Ovary (tissue), 9 donors: ENCODE results near the gene ADAMTS6. TPM values are rescaled to one million over a fixed set of nuclear protein-coding genes. Genes with fewer than 3 reads are reported as not detected.

ENCODE experiments used
- DNase-seq, 5 donors: peaks; one replicate each; pipeline ENCODE4 v3.0.0-alpha.2; 2019 to 2020
- H3K27ac ChIP-seq, 2 donors: fragments of 200-600 bp; one replicate each; pipeline versions ENCODE4 v1.5.1 to v1.8.0; 2019 to 2022
- H3K27me3 ChIP-seq: fragments of 200-600 bp; one replicate; pipeline ENCODE4 v1.8.0; 2022
- H3K36me3 ChIP-seq: fragments of 200-600 bp; sonication (generic); one replicate; pipeline ENCODE4 v1.5.1; 2019
- H3K4me1 ChIP-seq: one replicate; pipeline ENCODE4 v1.8.1; 2013; ENCODE audit warnings: mild to moderate bottlenecking, moderate library complexity; ENCODE audit not compliant: insufficient read depth
- H3K4me3 ChIP-seq: fragments of 200-600 bp; sonication (generic); one replicate; pipeline ENCODE4 v1.5.1; 2017
- H3K9me3 ChIP-seq, 2 donors: fragments of 200-600 bp in 1 of 2; sonication (generic) in 1 of 2; one replicate each; pipeline versions ENCODE4 v1.5.1 to v1.8.1; 2013 to 2019; ENCODE audit warnings: mild to moderate bottlenecking in 1 of 2, moderate library complexity in 1 of 2
- EP300 ChIP-seq: sonication (generic); formaldehyde crosslinking; IDR thresholded peaks from one replicate; pipeline ENCODE4 v1.6.1; 2017; ENCODE audit warnings: antibody characterized with exemption
- POLR2A ChIP-seq: fragments of 450-650 bp; IDR thresholded peaks from one replicate; pipeline ENCODE4 v1.6.1; 2017; ENCODE audit warnings: antibody characterized with exemption, mild to moderate bottlenecking, moderate library complexity
- whole genome bisulfite sequencing, 3 donors: extraction: QIAGEN DNeasy Blood & Tissue Kit in 1 of 3; methylation state at CpG; one replicate each; pipeline versions ENCODE4 v1.1.5 to v1.1.7; 2013 to 2017; 5-methylcytosine and 5-hydroxymethylcytosine counted together
- intact Hi-C, 4 donors: fragments of 100-400 bp; cut with DNase I; formaldehyde crosslinking; loops; one replicate each; pipeline versions ENCODE4 v1.11.0 to v1.15.1; 2022 to 2023
- polyA plus RNA-seq, 2 donors: library from polyadenylated mRNA; stranded (reverse); fragments of 200-250 nt in 1 of 2; fragments of 350-450 nt in 1 of 2; fragmentation: Illumina TruSeq in 1 of 2; extraction: RNeasy Lipid Tissue Mini Kit (QIAGEN cat#74804) in 1 of 2; gene quantifications; one replicate each; pipeline ENCODE4 v1.2.3, GENCODE V29; 2013 to 2014
- total RNA-seq, 7 donors: library from RNA; depleted of rRNA in 2 of 7; stranded (reverse); fragments of >200 nt in 2 of 7; fragmentation: NEBNext Ultra II Directional in 3 of 7; extraction: Animal tissue kit (Norgen Biotek cat#: 25700) in 3 of 7; gene quantifications; one replicate each; pipeline versions ENCODE4 v1.1.0 to v1.2.4, GENCODE V29; 2016 to 2023
- TF ChIP-seq, protein P1 (sequence below), 3 donors: fragments of 450-650 bp in 2 of 3; fragments of 200-600 bp in 1 of 3; IDR thresholded peaks; one replicate each; pipeline versions ENCODE4 v1.5.1 to v1.8.0; 2016 to 2022; ENCODE audit warnings: antibody characterized with exemption in 3 of 3, mild to moderate bottlenecking in 1 of 3
- donor health status: DM: no; HTN: no; CAD: no; lungs with moderate emphysema.
- donor health status: DM: no; HTN: no; CAD: no.
- donor health status: Bipolar disorder and iron deficiency.
- donor health status: DM: yes; HTN: yes; CAD: no.
- donor health status: DM: no; HTN: no; CAD: no.
- donor health status: DM: yes; HTN: yes; CAD: no.

ADAMTS6 gene
- total and polyA plus RNA-seq, 9 donors: 0.96 to 7.2 (median 2.2) TPM

DNA sequence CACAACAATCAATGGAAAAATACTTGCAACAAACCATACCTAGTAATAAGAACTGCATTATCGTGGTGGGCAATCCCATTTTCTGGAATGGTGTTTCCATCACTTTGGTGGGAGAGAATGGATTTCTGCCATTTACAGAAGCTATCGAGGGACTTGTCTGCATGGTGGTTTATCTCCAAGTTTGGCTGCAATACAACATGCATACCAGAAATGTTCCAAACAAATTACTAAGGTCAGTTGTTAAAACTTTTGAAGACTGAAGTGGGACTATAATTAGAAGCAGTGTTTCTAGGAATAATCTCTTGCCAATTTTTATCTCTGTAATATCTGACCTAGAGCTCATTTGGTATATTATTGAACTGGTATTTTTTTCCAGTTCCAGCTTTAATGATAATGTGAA, 30.3 kb downstream of the ADAMTS6 start:
- intact Hi-C loops: no loop called here
- Histone ChIP-seq H3K36me3 (no peaks in the 10 kb centered on the region), H3K4me3 (no peak overlapping the region), H3K27ac (no peak overlapping the region), H3K27me3 (no peaks in the 10 kb centered on the region), H3K9me3 (no peaks in the 10 kb centered on the region), H3K4me1 (no peaks in the 10 kb centered on the region)
- WGBS, 3 donors: 30 to 43% (median 35%) methylated on average over 2 of the region's 2 CpGs
- no peak for DNase-seq
- TF ChIP-seq, protein P1, sequence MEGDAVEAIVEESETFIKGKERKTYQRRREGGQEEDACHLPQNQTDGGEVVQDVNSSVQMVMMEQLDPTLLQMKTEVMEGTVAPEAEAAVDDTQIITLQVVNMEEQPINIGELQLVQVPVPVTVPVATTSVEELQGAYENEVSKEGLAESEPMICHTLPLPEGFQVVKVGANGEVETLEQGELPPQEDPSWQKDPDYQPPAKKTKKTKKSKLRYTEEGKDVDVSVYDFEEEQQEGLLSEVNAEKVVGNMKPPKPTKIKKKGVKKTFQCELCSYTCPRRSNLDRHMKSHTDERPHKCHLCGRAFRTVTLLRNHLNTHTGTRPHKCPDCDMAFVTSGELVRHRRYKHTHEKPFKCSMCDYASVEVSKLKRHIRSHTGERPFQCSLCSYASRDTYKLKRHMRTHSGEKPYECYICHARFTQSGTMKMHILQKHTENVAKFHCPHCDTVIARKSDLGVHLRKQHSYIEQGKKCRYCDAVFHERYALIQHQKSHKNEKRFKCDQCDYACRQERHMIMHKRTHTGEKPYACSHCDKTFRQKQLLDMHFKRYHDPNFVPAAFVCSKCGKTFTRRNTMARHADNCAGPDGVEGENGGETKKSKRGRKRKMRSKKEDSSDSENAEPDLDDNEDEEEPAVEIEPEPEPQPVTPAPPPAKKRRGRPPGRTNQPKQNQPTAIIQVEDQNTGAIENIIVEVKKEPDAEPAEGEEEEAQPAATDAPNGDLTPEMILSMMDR (IDR thresholded peaks at IDR 0.05): no peak
- no peak for TF ChIP-seq POLR2A
- TF ChIP-seq EP300: no peak

- Histone ChIP-seq H3K36me3 (no peaks in the 10 kb centered on the region), H3K27me3 (no peaks in the 10 kb centered on the region), H3K9me3 (no peaks in the 10 kb centered on the region), H3K27ac (no peak overlapping the region), H3K4me3 (no peak overlapping the region), H3K4me1 (no peaks in the 10 kb centered on the region)
- no peak for DNase-seq
- TF ChIP-seq, protein P1 (IDR thresholded peaks at IDR 0.05): no peak
- TF ChIP-seq EP300: no peak
- no peak for TF ChIP-seq POLR2A
- intact Hi-C loops: no loop called here
- WGBS, 3 donors: 89 to 93% (median 90%) methylated on average over 2 of the region's 2 CpGs
These were observed 35.0 kb downstream of the ADAMTS6 start for GRCh38 chr5:65446682-65447081.

DNA sequence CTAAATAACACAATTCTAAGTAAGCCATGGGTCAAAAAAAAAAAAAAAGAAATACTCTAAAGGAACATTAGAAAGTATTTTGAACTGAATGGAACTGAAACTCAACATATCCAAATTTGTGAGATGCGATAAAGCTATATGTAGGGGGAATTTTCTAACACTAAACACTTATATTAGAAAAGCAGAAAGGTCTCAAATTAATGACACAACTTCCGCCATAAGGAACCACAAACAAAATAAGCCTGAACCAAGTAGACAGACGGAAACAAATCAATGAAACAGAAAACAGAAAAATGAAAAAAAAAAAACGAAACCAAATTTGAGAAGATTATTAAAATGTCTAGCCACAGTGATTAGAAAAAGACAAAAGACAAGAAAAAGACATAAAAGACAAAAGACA, 39.9 kb downstream of the ADAMTS6 start:
- Histone ChIP-seq H3K36me3 (no peaks in the 10 kb centered on the region), H3K9me3 (no peaks in the 10 kb centered on the region), H3K27me3 (no peaks in the 10 kb centered on the region), H3K4me3 (no peak overlapping the region), H3K4me1 (no peaks in the 10 kb centered on the region), H3K27ac (no peak overlapping the region)
- WGBS, 3 donors: 93 to 95% (median 94%) methylated on average over 4 of the region's 4 CpGs
- intact Hi-C loops: no loop called here
- no peak for DNase-seq
- TF ChIP-seq EP300 (no peak), POLR2A (no peak)
- TF ChIP-seq, protein P1 (IDR thresholded peaks at IDR 0.05): no peak

GRCh38 chr5:65440456-65440855, 41.3 kb downstream of the ADAMTS6 start:
- TF ChIP-seq POLR2A (no peak), EP300 (no peak)
- TF ChIP-seq, protein P1 (IDR thresholded peaks at IDR 0.05): no peak
- no peak for DNase-seq
- no peaks in the 10 kb centered on the region for H3K36me3 ChIP-seq
- no peaks in the 10 kb centered on the region for H3K9me3 ChIP-seq
- no peak overlapping the region for H3K27ac ChIP-seq
- no peak overlapping the region for H3K4me3 ChIP-seq
- WGBS, 3 donors: 89 to 97% (median 96%) methylated on average over 1 of the region's 1 CpG
- H3K4me1 ChIP-seq: no peaks in the 10 kb centered on the region
- intact Hi-C loops: no loop called here
- H3K27me3 ChIP-seq: no peaks in the 10 kb centered on the region

GRCh38 chr5:65434122-65434521, 47.6 kb downstream of the ADAMTS6 start:
- no peak for TF ChIP-seq POLR2A
- no peak for TF ChIP-seq EP300
- TF ChIP-seq, protein P1 (IDR thresholded peaks at IDR 0.05): no peak
- H3K4me1 ChIP-seq: no peaks in the 10 kb centered on the region
- no peak for DNase-seq
- intact Hi-C loops: no loop called here
- H3K27me3 ChIP-seq: no peaks in the 10 kb centered on the region
- WGBS, 3 donors: 93 to 95% (median 95%) methylated on average over 3 of the region's 3 CpGs
- no peak overlapping the region for H3K27ac ChIP-seq
- H3K4me3 ChIP-seq: no peak overlapping the region
- no peaks in the 10 kb centered on the region for H3K9me3 ChIP-seq
- H3K36me3 ChIP-seq: no peaks in the 10 kb centered on the region
